Kidney (tissue), 14 donors: ENCODE measurements around the gene TMEM51. TPM values are rescaled to one million over a fixed set of nuclear protein-coding genes. Genes with fewer than 3 reads are reported as not detected.

Experiments used
- DNase-seq, 5 donors: peaks; one replicate each; pipeline ENCODE4 v3.0.0-alpha.2; 2013 to 2020
- FAIRE-seq: peaks from 2 replicates; lab custom pipeline; 2012; peaks lifted over from hg19 to GRCh38; lab: Jason Lieb, UNC
- H3K27ac ChIP-seq, 2 donors: one replicate each; pipeline ENCODE4 v1.7.0; 2013; ENCODE audit warnings: low read depth in 2 of 2, low read length in 2 of 2, inconsistent platforms in 1 of 2
- H3K27me3 ChIP-seq: one replicate; pipeline ENCODE4 v1.7.1; 2013; ENCODE audit warnings: low read length, inconsistent platforms; ENCODE audit not compliant: control insufficient read depth, insufficient read depth
- H3K36me3 ChIP-seq, 3 donors: one replicate each; pipeline versions ENCODE4 v1.7.0 to v1.7.1; 2013; ENCODE audit warnings: low read length in 3 of 3, control low read depth in 1 of 3, inconsistent platforms in 1 of 3; ENCODE audit not compliant: insufficient read depth in 3 of 3, control insufficient read depth in 2 of 3
- H3K4me1 ChIP-seq, 3 donors: one replicate each; pipeline versions ENCODE4 v1.7.0 to v1.7.1; 2013; ENCODE audit warnings: low read length in 3 of 3, inconsistent platforms in 1 of 3, low read depth in 1 of 3; ENCODE audit not compliant: control insufficient read depth in 2 of 3, insufficient read depth in 2 of 3
- H3K4me3 ChIP-seq, 3 donors: one replicate each; pipeline versions ENCODE4 v1.7.0 to v1.8.1; 2013; ENCODE audit warnings: low read length in 3 of 3, control low read depth in 1 of 3, inconsistent platforms in 1 of 3
- H3K9ac ChIP-seq, 3 donors: one replicate each; pipeline versions ENCODE4 v1.7.0 to v1.7.1; 2013; ENCODE audit warnings: low read length in 3 of 3, control low read depth in 1 of 3, inconsistent platforms in 1 of 3
- H3K9me3 ChIP-seq, 3 donors: one replicate each; pipeline versions ENCODE4 v1.7.0 to v1.7.1; 2013; ENCODE audit warnings: low read length in 3 of 3, control low read depth in 1 of 3, inconsistent platforms in 1 of 3; ENCODE audit not compliant: control insufficient read depth in 2 of 3, insufficient read depth in 1 of 3
- CTCF ChIP-seq: IDR thresholded peaks from 3 replicates; pipeline ENCODE4 v1.5.1; 2012; ENCODE audit warnings: mild to moderate bottlenecking, moderate library complexity, borderline replicate concordance; ENCODE audit not compliant: insufficient read depth; ENCODE audit errors: extremely low read depth
- intact Hi-C: fragments of 100-400 bp; cut with DNase I; formaldehyde crosslinking; loops from one replicate; pipeline ENCODE4 v1.11.1; 2022
- polyA plus RNA-seq: library from polyadenylated mRNA; stranded (reverse); fragments of 350-450 nt; fragmentation: Illumina TruSeq; extraction: RNeasy Lipid Tissue Mini Kit (QIAGEN cat#74804); gene quantifications from one replicate; pipeline ENCODE4 v1.2.3, GENCODE V29; 2014; ENCODE audit warnings: low read depth, low replicate concordance; ENCODE audit not compliant: insufficient read depth
- total RNA-seq: library from RNA; stranded (reverse); fragmentation: NEBNext Ultra II Directional; extraction: Animal tissue kit (Norgen Biotek cat#: 25700); gene quantifications from one replicate; pipeline ENCODE4 v1.2.1, GENCODE V29; 2021
- donor health status: control.
- donor health status: control.
- donor health status: control.
- donor health status: control.
- donor health status: control.
- donor health status: DM: yes; HTN: yes; CAD: no.
- donor health status: Normal renal cell carcinoma (clear cell type).

TMEM51 gene
- total and polyA plus RNA-seq, 2 donors from 2014 or later = 38.1 to 48.4 TPM

- FAIRE-seq = no peak
- DNase-seq = peak in 1 of 5 donors; percentile 29
- H3K27ac ChIP-seq = no peak overlapping the region
- intact Hi-C loops = no loop called here
- TF ChIP-seq CTCF = no peak
- peaks cover 0 to 2% (median 0%) of the 10 kb centered on the region in 3 donors for H3K4me1 ChIP-seq
- H3K4me3 ChIP-seq = no peak overlapping the region
- H3K9me3 ChIP-seq = peaks cover 2 to 6% (median 3%) of the 10 kb centered on the region in 3 donors
- H3K36me3 ChIP-seq = no peaks in the 10 kb centered on the region
- no peaks in the 10 kb centered on the region for H3K27me3 ChIP-seq
- H3K9ac ChIP-seq = no peak overlapping the region
These were observed 46.9 kb upstream of the TMEM51 start for GRCh38 chr1:15106608-15107007.

- no peak for TF ChIP-seq CTCF
- no peak for FAIRE-seq
These were observed 46.4 kb upstream of the TMEM51 start for GRCh38 chr1:15107058-15107687.

GRCh38 chr1:15107911-15108310 is 45.6 kb upstream of the TMEM51 start:
- DNase-seq = no peak
- Histone ChIP-seq H3K4me3 (no peak overlapping the region), H3K9me3 (peaks cover 2 to 6% (median 3%) of the 10 kb centered on the region in 3 donors), H3K36me3 (no peaks in the 10 kb centered on the region), H3K27ac (no peak overlapping the region), H3K4me1 (peaks cover 0 to 2% (median 0%) of the 10 kb centered on the region in 3 donors), H3K27me3 (no peaks in the 10 kb centered on the region), H3K9ac (no peak overlapping the region)
- intact Hi-C loops = no loop called here
- no peak for FAIRE-seq
- no peak for TF ChIP-seq CTCF

More at GRCh38 chr1:15107058-15107687, 46.4 kb upstream of the TMEM51 start:
- H3K36me3 ChIP-seq = no peaks in the 10 kb centered on the region
- peaks cover 2 to 6% (median 3%) of the 10 kb centered on the region in 3 donors for H3K9me3 ChIP-seq
- H3K9ac ChIP-seq = no peak overlapping the region
- H3K4me3 ChIP-seq = no peak overlapping the region
- H3K27me3 ChIP-seq = no peaks in the 10 kb centered on the region
- no peak for DNase-seq
- intact Hi-C loops = no loop called here
- no peak overlapping the region for H3K27ac ChIP-seq
- peaks cover 0 to 2% (median 0%) of the 10 kb centered on the region in 3 donors for H3K4me1 ChIP-seq
